Heart right ventricle (tissue), 16 donors: ENCODE data around the gene WDR36. TPM values are rescaled to one million over a fixed set of nuclear protein-coding genes. Genes with fewer than 3 reads are reported as not detected.

ENCODE experiments used
- ATAC-seq, 8 donors: fragments of 200-7000 bp; cut with Tn5 transposase; one replicate each; pipeline ENCODE4 v1.9.1; 2020; ENCODE audit warnings: mild to moderate bottlenecking in 8 of 8, moderate library complexity in 8 of 8, moderate number of reproducible peaks in 1 of 8
- DNase-seq, 2 donors: peaks; one replicate each; pipeline ENCODE4 v3.0.0-alpha.2; 2020
- H3K27ac ChIP-seq, 10 donors: fragments of 200-600 bp; sonication (generic) in 2 of 10; one replicate each; pipeline versions ENCODE4 v1.5.0 to v1.8.0; 2020 to 2022; ENCODE audit warnings: mild to moderate bottlenecking in 3 of 10
- H3K27me3 ChIP-seq, 7 donors: fragments of 200-600 bp; one replicate each; pipeline ENCODE4 v1.8.0; 2021 to 2022; ENCODE audit warnings: mild to moderate bottlenecking in 2 of 7
- H3K36me3 ChIP-seq, 9 donors: fragments of 200-600 bp; sonication (generic) in 1 of 9; one replicate each; pipeline versions ENCODE4 v1.5.0 to v1.8.0; 2020 to 2022; ENCODE audit warnings: mild to moderate bottlenecking in 2 of 9
- H3K4me1 ChIP-seq, 9 donors: fragments of 200-600 bp; sonication (generic) in 1 of 9; one replicate each; pipeline versions ENCODE4 v1.5.0 to v1.8.0; 2020 to 2022; ENCODE audit warnings: mild to moderate bottlenecking in 4 of 9
- H3K4me3 ChIP-seq, 10 donors: fragments of 200-600 bp; sonication (generic) in 2 of 10; one replicate each; pipeline versions ENCODE4 v1.5.0 to v1.8.0; 2020 to 2022; ENCODE audit warnings: mild to moderate bottlenecking in 7 of 10, moderate library complexity in 2 of 10
- H3K9me3 ChIP-seq, 11 donors: fragments of 200-600 bp in 10 of 11; sonication (generic) in 2 of 11; one replicate each; pipeline versions ENCODE4 v1.5.0 to v1.8.0; 2013 to 2022; ENCODE audit warnings: mild to moderate bottlenecking in 2 of 11, control low read depth in 1 of 11, moderate library complexity in 1 of 11
- CTCF ChIP-seq, 9 donors: fragments of 200-600 bp; sonication (generic) in 2 of 9; IDR thresholded peaks; one replicate each; pipeline versions ENCODE4 v1.5.0 to v1.8.0; 2021 to 2022; ENCODE audit warnings: antibody characterized with exemption in 9 of 9, mild to moderate bottlenecking in 5 of 9, moderate library complexity in 1 of 9
- WGBS, 2 donors: extraction: QIAGEN DNeasy Blood & Tissue Kit; methylation state at CpG; one replicate each; pipeline ENCODE4 v1.1.7; 2013; ENCODE audit warnings: inconsistent platforms in 1 of 2; 5-methylcytosine and 5-hydroxymethylcytosine counted together
- intact Hi-C, 10 donors: fragments of 100-400 bp; cut with DNase I; formaldehyde crosslinking; loops; one replicate each; pipeline versions ENCODE4 v1.11.1 to v1.14.2; 2022
- polyA plus RNA-seq, 2 donors: library from polyadenylated mRNA; stranded (reverse); fragments of 200-250 nt; gene quantifications; one replicate each; pipeline ENCODE4 v1.2.3, GENCODE V29; 2013
- total RNA-seq, 10 donors: library from RNA; stranded (reverse); fragmentation: NEBNext Ultra II Directional in 3 of 10; extraction: Animal tissue kit (Norgen Biotek cat#: 25700) in 3 of 10; gene quantifications; one replicate each; pipeline versions ENCODE4 v1.2.1 to v1.2.4, GENCODE V29; 2021 to 2023
- donor health status: Arrhythmogenic right ventricular cardiomyopathy.
- donor health status: ischemic (EF 13 %, LVEDD 7.1; RV severe dilation, severe dysfunction).
- donor health status: healthy with polysubstance abuse.
- donor health status: DM: no; HTN: yes; CAD: no.
- donor health status: DM: no; HTN: no; CAD: no.
- donor health status: ischemic (EF 25% LVEDD 6.9; RV normal size, moderate dysfunction).
- donor health status: ischemic (EF 25% LVEDD 5.7; RV mildly dilated, moderate dysfunction).
- donor health status: healthy.
- donor health status: DM: yes; HTN: yes; CAD: no.
- donor health status: Ischemic cardiomyopathy.
- donor health status: ischemic (EF 35%, LVEDD 5.7; RV mildly dilated, moderate dysfunction).
- donor health status: nonischemic (EF 11% LVEDD 7.7; RV severe dilation, severe dysfunction).
- donor health status: DM: yes; HTN: yes; CAD: no.
- donor health status: PGD.
- donor health status: ischemic (EF 29% LVEDD 5.4; RV normal size, mild dysfunction).
- donor health status: nonischemic (EF 23%, LVEDD 6.1; RV moderate dilation, normal function).

The WDR36 gene
- total and polyA plus RNA-seq, 12 donors: 3.2 to 15.8 (median 12.7) TPM

GRCh38 chr5:111077678-111078077 lies 14.5 kb upstream of the WDR36 start:
- no peak for ATAC-seq
- Histone ChIP-seq H3K36me3 (no peaks in the 10 kb centered on the region), H3K9me3 (no peaks in the 10 kb centered on the region), H3K4me1 (peaks cover 0 to 19% (median 2%) of the 10 kb centered on the region in 9 donors), H3K27ac (no peak overlapping the region), H3K4me3 (no peak overlapping the region), H3K27me3 (peaks cover 0 to 13% (median 3%) of the 10 kb centered on the region in 7 donors)
- no peak for DNase-seq
- TF ChIP-seq CTCF (IDR thresholded peaks at IDR 0.05): no peak
- WGBS, 2 donors: 82 to 88% methylated on average over 2 of the region's 2 CpGs
- intact Hi-C loops: loop anchor here in 2 of 10 donors (10.0 kb wide), 2 partner anchors 163 to 323 kb away; no protein-coding TSS in a partner anchor

- no peak for TF ChIP-seq CTCF (IDR thresholded peaks at IDR 0.05)
- H3K27ac ChIP-seq: no peak overlapping the region
- no peak overlapping the region for H3K4me3 ChIP-seq
- 88 to 89% methylated on average over 1 of the region's 1 CpG for WGBS, 2 donors
- DNase-seq (no peak), ATAC-seq (no peak)
- H3K27me3 ChIP-seq: peaks cover 0 to 3% (median 0%) of the 10 kb centered on the region in 7 donors
- intact Hi-C loops: loop anchor here in 2 of 10 donors (10.0 kb wide), 2 partner anchors 165 to 325 kb away; no protein-coding TSS in a partner anchor
- H3K9me3 ChIP-seq: no peaks in the 10 kb centered on the region
- no peaks in the 10 kb centered on the region for H3K36me3 ChIP-seq
- H3K4me1 ChIP-seq: peaks cover 0 to 6% (median 0%) of the 10 kb centered on the region in 9 donors
These were observed 12.3 kb upstream of the WDR36 start for GRCh38 chr5:111079846-111080245.

- Histone ChIP-seq H3K27me3 (peaks cover 0 to under 1% (median 0%) of the 10 kb centered on the region in 7 donors), H3K27ac (no peak overlapping the region), H3K4me1 (no peaks in the 10 kb centered on the region), H3K9me3 (no peaks in the 10 kb centered on the region), H3K4me3 (no peak overlapping the region), H3K36me3 (no peaks in the 10 kb centered on the region)
- 80 to 81% methylated on average over 7 of the region's 7 CpGs for WGBS, 2 donors
- no peak for ATAC-seq
- intact Hi-C loops: no loop called here
- no peak for DNase-seq
- no peak for TF ChIP-seq CTCF (IDR thresholded peaks at IDR 0.05)
These were observed 8.8 kb upstream of the WDR36 start for GRCh38 chr5:111083323-111083722.

GRCh38 chr5:111095982-111096381 lies 3.8 kb downstream of the WDR36 start:
- Histone ChIP-seq H3K4me3 (no peak overlapping the region), H3K9me3 (no peaks in the 10 kb centered on the region), H3K4me1 (peaks cover 7 to 27% (median 21%) of the 10 kb centered on the region in 9 donors), H3K36me3 (peaks cover 0 to 66% (median 20%) of the 10 kb centered on the region in 9 donors), H3K27ac (no peak overlapping the region), H3K27me3 (no peaks in the 10 kb centered on the region)
- DNase-seq (no peak), ATAC-seq (no peak)
- intact Hi-C loops: loop anchor here in 2 of 10 donors (10.0 kb wide), 1 partner anchor 341 kb away; no protein-coding TSS in a partner anchor
- 77 to 88% methylated on average over 1 of the region's 1 CpG for WGBS, 2 donors
- TF ChIP-seq CTCF (IDR thresholded peaks at IDR 0.05): no peak
